Fibroblast of the conjunctiva (primary cell): ENCODE measurements around the gene DUOX1.

Experiments
- DNase-seq: peaks from one replicate; pipeline ENCODE4 v3.0.0-alpha.2; 2010; ENCODE audit warnings: low read depth

Gene DUOX1

GRCh38 chr15:45187894-45188830 lies 58.4 kb downstream of the DUOX1 start, which contains the start of gene SHF:
TSS of gene SHF (minus strand) at chr15:45187966. CDS start at chr15:45187951, 15 bp downstream.
- DNase-seq, result no peak

GRCh38 chr15:45197512-45197911 lies 67.7 kb downstream of the DUOX1 start:
- no peak for DNase-seq

GRCh38 chr15:45198337-45199135 lies 68.7 kb downstream of the DUOX1 start:
- DNase-seq, result peak; percentile 97

GRCh38 chr15:45199136-45199810 lies 69.5 kb downstream of the DUOX1 start:
- DNase-seq, result no peak

GRCh38 chr15:45200001-45200798 lies 70.4 kb downstream of the DUOX1 start:
- DNase-seq, result peak; percentile 90

- peak; percentile 82 for DNase-seq
Measured at GRCh38 chr15:45200799-45201556, 71.2 kb downstream of the DUOX1 start.

- no peak for DNase-seq
Measured at GRCh38 chr15:45201557-45201859, 71.7 kb downstream of the DUOX1 start.

GRCh38 chr15:45201869-45202268 lies 72.1 kb downstream of the DUOX1 start:
- DNase-seq, result no peak

GRCh38 chr15:45203182-45203581 lies 73.4 kb downstream of the DUOX1 start:
- DNase-seq, result no peak

- DNase-seq, result peak; percentile 56
Measured at GRCh38 chr15:45205192-45205591, 75.4 kb downstream of the DUOX1 start.

- no peak for DNase-seq
Measured at GRCh38 chr15:45212493-45212892, 82.7 kb downstream of the DUOX1 start.
